ENCODE measurements around the gene MAPK11.

DNA sequence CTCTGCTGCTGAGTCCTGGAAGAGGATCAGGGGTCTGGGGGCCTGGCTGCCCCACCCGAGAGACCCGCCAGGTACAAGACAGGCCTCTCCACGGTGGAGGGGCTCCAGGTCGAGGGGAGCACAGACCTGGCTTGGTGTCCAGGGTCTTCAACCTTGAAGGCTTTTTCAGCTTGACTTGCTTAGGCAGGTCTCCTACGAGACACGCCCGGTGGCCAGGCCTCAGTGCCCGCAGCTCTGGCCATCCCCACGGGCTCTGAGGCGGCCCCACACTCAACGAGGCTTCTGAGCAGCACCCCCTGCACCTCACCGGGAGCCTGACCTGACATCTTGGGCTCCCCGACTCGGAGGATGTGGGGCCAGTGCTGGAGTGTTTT lies 43.9 kb upstream of the MAPK11 start:
- TF ChIP-seq, protein P1, sequence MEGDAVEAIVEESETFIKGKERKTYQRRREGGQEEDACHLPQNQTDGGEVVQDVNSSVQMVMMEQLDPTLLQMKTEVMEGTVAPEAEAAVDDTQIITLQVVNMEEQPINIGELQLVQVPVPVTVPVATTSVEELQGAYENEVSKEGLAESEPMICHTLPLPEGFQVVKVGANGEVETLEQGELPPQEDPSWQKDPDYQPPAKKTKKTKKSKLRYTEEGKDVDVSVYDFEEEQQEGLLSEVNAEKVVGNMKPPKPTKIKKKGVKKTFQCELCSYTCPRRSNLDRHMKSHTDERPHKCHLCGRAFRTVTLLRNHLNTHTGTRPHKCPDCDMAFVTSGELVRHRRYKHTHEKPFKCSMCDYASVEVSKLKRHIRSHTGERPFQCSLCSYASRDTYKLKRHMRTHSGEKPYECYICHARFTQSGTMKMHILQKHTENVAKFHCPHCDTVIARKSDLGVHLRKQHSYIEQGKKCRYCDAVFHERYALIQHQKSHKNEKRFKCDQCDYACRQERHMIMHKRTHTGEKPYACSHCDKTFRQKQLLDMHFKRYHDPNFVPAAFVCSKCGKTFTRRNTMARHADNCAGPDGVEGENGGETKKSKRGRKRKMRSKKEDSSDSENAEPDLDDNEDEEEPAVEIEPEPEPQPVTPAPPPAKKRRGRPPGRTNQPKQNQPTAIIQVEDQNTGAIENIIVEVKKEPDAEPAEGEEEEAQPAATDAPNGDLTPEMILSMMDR (conservative IDR thresholded peaks at IDR 0.05; ENCODE audit: low read depth, low read length) = no peak
- TF ChIP-seq EZH2phosphoT487 (IDR thresholded peaks at IDR 0.05; ENCODE audit: borderline replicate concordance, low read length) (no peak), EZH2 (IDR thresholded peaks at IDR 0.05; ENCODE audit: low read length, unreplicated experiment) (no peak)
